WTC11 (cell line): Measurements from ENCODE around the gene CYCS.

Experiments
- CREB1 ChIP-seq: sonication (generic); formaldehyde crosslinking; IDR thresholded peaks from 2 replicates; pipeline ENCODE4 v1.8.0; 2023; ENCODE audit warnings: mild to moderate bottlenecking, missing genetic modification reagents
- CREM ChIP-seq: sonication (generic); formaldehyde crosslinking; IDR thresholded peaks from 2 replicates; pipeline ENCODE4 v1.8.1; 2022; ENCODE audit warnings: mild to moderate bottlenecking, missing genetic modification reagents, moderate library complexity
- E2F4 ChIP-seq: sonication (generic); formaldehyde crosslinking; IDR thresholded peaks from 2 replicates; pipeline ENCODE4 v1.8.1; 2022; ENCODE audit warnings: low read depth, mild to moderate bottlenecking, moderate library complexity, missing genetic modification reagents, borderline replicate concordance
- ELF4 ChIP-seq: sonication (generic); formaldehyde crosslinking; IDR thresholded peaks from 2 replicates; pipeline ENCODE4 v1.8.1; 2022; ENCODE audit warnings: low read depth, mild to moderate bottlenecking, moderate library complexity, missing genetic modification reagents
- FOXJ3 ChIP-seq: sonication (generic); formaldehyde crosslinking; IDR thresholded peaks from 2 replicates; pipeline ENCODE4 v1.9.0; 2021; ENCODE audit warnings: missing genetic modification reagents, mild to moderate bottlenecking, borderline replicate concordance
- JUN ChIP-seq: sonication (generic); formaldehyde crosslinking; IDR thresholded peaks from 2 replicates; pipeline ENCODE4 v1.8.0; 2023; ENCODE audit warnings: mild to moderate bottlenecking, missing genetic modification reagents
- NR2C2 ChIP-seq: sonication (generic); formaldehyde crosslinking; IDR thresholded peaks from 2 replicates; pipeline ENCODE4 v1.8.0; 2022; ENCODE audit warnings: mild to moderate bottlenecking, missing genetic modification reagents
- RORB ChIP-seq: fragments of 250-450 bp; sonication (Bioruptor Pico); IDR thresholded peaks from 2 replicates; pipeline ENCODE4 v1.9.0; 2021; ENCODE audit warnings: mild to moderate bottlenecking
- ZNF396 ChIP-seq: fragments of 250-450 bp; sonication (Bioruptor Pico); IDR thresholded peaks from 2 replicates; pipeline ENCODE4 v1.8.0; 2021; ENCODE audit warnings: mild to moderate bottlenecking, moderate library complexity, borderline replicate concordance
- ZNF416 ChIP-seq: fragments of 250-450 bp; sonication (Bioruptor Pico); IDR thresholded peaks from 2 replicates; pipeline ENCODE4 v1.9.0; 2021; ENCODE audit warnings: mild to moderate bottlenecking, inconsistent platforms
- ZNF512 ChIP-seq: sonication (generic); formaldehyde crosslinking; IDR thresholded peaks from 2 replicates; pipeline ENCODE4 v1.8.1; 2022; ENCODE audit warnings: missing genetic modification reagents, borderline replicate concordance
- TF ChIP-seq, protein P1 (sequence below): fragments of 200-600 bp; IDR thresholded peaks from 2 replicates; pipeline ENCODE4 v1.8.0; 2022; ENCODE audit warnings: antibody characterized with exemption
- TF ChIP-seq, protein P2 (sequence below): sonication (generic); formaldehyde crosslinking; IDR thresholded peaks from 2 replicates; pipeline ENCODE4 v1.8.1; 2023; ENCODE audit warnings: mild to moderate bottlenecking, missing genetic modification reagents

DNA sequence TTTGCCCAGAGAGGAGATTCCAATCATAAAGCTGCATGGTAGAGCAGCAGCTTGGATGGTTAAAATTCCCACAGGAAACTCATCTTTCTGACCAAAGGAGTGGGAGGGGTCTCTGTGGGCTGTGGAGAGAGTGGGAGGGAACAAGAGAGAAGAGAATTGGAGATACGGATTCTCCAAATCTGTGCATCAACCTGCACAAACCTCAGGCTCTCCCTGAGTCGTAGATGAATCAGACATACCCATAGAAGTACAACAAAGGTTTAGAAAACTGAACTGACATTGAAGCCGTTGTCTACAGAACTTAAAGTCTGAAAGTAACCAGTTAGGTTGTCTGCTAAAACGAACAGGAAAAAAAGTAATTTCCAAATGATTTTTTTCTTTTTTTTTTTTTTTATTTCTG is 41.9 kb downstream of the CYCS start:
- TF ChIP-seq, protein P1, sequence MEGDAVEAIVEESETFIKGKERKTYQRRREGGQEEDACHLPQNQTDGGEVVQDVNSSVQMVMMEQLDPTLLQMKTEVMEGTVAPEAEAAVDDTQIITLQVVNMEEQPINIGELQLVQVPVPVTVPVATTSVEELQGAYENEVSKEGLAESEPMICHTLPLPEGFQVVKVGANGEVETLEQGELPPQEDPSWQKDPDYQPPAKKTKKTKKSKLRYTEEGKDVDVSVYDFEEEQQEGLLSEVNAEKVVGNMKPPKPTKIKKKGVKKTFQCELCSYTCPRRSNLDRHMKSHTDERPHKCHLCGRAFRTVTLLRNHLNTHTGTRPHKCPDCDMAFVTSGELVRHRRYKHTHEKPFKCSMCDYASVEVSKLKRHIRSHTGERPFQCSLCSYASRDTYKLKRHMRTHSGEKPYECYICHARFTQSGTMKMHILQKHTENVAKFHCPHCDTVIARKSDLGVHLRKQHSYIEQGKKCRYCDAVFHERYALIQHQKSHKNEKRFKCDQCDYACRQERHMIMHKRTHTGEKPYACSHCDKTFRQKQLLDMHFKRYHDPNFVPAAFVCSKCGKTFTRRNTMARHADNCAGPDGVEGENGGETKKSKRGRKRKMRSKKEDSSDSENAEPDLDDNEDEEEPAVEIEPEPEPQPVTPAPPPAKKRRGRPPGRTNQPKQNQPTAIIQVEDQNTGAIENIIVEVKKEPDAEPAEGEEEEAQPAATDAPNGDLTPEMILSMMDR: no peak
- no peak for TF ChIP-seq CREM
- no peak for TF ChIP-seq ZNF512 (CRISPR knock-in tag)
- no peak for TF ChIP-seq E2F4 (CRISPR knock-in tag)
- TF ChIP-seq, protein P2, sequence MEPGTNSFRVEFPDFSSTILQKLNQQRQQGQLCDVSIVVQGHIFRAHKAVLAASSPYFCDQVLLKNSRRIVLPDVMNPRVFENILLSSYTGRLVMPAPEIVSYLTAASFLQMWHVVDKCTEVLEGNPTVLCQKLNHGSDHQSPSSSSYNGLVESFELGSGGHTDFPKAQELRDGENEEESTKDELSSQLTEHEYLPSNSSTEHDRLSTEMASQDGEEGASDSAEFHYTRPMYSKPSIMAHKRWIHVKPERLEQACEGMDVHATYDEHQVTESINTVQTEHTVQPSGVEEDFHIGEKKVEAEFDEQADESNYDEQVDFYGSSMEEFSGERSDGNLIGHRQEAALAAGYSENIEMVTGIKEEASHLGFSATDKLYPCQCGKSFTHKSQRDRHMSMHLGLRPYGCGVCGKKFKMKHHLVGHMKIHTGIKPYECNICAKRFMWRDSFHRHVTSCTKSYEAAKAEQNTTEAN (CRISPR knock-in tag): no peak
- no peak for TF ChIP-seq ZNF396
- no peak for TF ChIP-seq JUN (CRISPR knock-in tag)
- TF ChIP-seq FOXJ3: no peak
- TF ChIP-seq RORB (CRISPR knock-in tag): no peak
- no peak for TF ChIP-seq CREB1 (CRISPR knock-in tag)
- no peak for TF ChIP-seq ELF4 (CRISPR knock-in tag)
- TF ChIP-seq ZNF416: no peak
- TF ChIP-seq NR2C2 (CRISPR knock-in tag): no peak
